ENCODE data around the gene PLAC1.

PLAC1 gene

GRCh38 chrX:134622056-134622812 lies 36.0 kb downstream of the PLAC1 start:
- peak; percentile 66 for DNase-seq (ENCODE audit: low read depth, low spot score)
- Histone ChIP-seq H3K9me3 (ENCODE audit: low read depth, low read length) (no peaks in the 10 kb centered on the region), H3K4me3 (peak overlapping the region; percentile 58)

GRCh38 chrX:134619838-134620237 lies 38.4 kb downstream of the PLAC1 start:
- Histone ChIP-seq H3K9me3 (ENCODE audit: low read depth, low read length) (no peaks in the 10 kb centered on the region), H3K4me3 (no peak overlapping the region), H3K9ac (ENCODE audit: insufficient read length) (no peak overlapping the region), H3K27ac (no peak overlapping the region), H3K36me3 (ENCODE audit: insufficient read depth, low read length) (no peaks in the 10 kb centered on the region)
- TF ChIP-seq EZH2 (IDR thresholded peaks at IDR 0.05), result no peak
- no peak for TF ChIP-seq FOXP2 (optimal IDR thresholded peaks at IDR 0.05; ENCODE audit: control extremely low read depth, extremely low read length, insufficient read depth)
- DNase-seq (ENCODE audit: low read depth, low spot score), result no peak

More at GRCh38 chrX:134622056-134622812, 36.0 kb downstream of the PLAC1 start:
- Histone ChIP-seq H3K27ac (peak overlapping the region; percentile 95), H3K36me3 (ENCODE audit: insufficient read depth, low read length) (no peaks in the 10 kb centered on the region), H3K9ac (ENCODE audit: insufficient read length) (peak overlapping the region; percentile 23)
- no peak for TF ChIP-seq EZH2 (IDR thresholded peaks at IDR 0.05)
- peak; percentile 58 for TF ChIP-seq POLR2AphosphoS5 (IDR thresholded peaks at IDR 0.05; ENCODE audit: borderline replicate concordance, low read depth, low read length)
- TF ChIP-seq FOXP2 (optimal IDR thresholded peaks at IDR 0.05; ENCODE audit: control extremely low read depth, extremely low read length, insufficient read depth), result peak; percentile 51

- Histone ChIP-seq H3K4me3 (no peak overlapping the region), H3K9ac (ENCODE audit: insufficient read length) (no peak overlapping the region), H3K27ac (no peak overlapping the region), H3K9me3 (ENCODE audit: low read depth, low read length) (no peaks in the 10 kb centered on the region), H3K36me3 (ENCODE audit: insufficient read depth, low read length) (no peaks in the 10 kb centered on the region)
- TF ChIP-seq FOXP2 (optimal IDR thresholded peaks at IDR 0.05; ENCODE audit: control extremely low read depth, extremely low read length, insufficient read depth), result no peak
- no peak for TF ChIP-seq POLR2AphosphoS5 (IDR thresholded peaks at IDR 0.05; ENCODE audit: borderline replicate concordance, low read depth, low read length)
- TF ChIP-seq EZH2 (IDR thresholded peaks at IDR 0.05), result no peak
- DNase-seq (ENCODE audit: low read depth, low spot score), result no peak
Observed at GRCh38 chrX:134613396-134613795, 44.9 kb downstream of the PLAC1 start.

- Histone ChIP-seq H3K4me3 (no peak overlapping the region), H3K27ac (no peak overlapping the region), H3K36me3 (ENCODE audit: insufficient read depth, low read length) (no peaks in the 10 kb centered on the region), H3K9ac (ENCODE audit: insufficient read length) (no peak overlapping the region), H3K9me3 (ENCODE audit: low read depth, low read length) (no peaks in the 10 kb centered on the region)
- DNase-seq (ENCODE audit: low read depth, low spot score), result no peak
- no peak for TF ChIP-seq FOXP2 (optimal IDR thresholded peaks at IDR 0.05; ENCODE audit: control extremely low read depth, extremely low read length, insufficient read depth)
- TF ChIP-seq POLR2AphosphoS5 (IDR thresholded peaks at IDR 0.05; ENCODE audit: borderline replicate concordance, low read depth, low read length), result no peak
- TF ChIP-seq EZH2 (IDR thresholded peaks at IDR 0.05), result no peak
Observed at GRCh38 chrX:134608153-134608552, 50.1 kb downstream of the PLAC1 start.

GRCh38 chrX:134607523-134607922 lies 50.7 kb downstream of the PLAC1 start:
- no peak overlapping the region for H3K27ac ChIP-seq
- no peak overlapping the region for H3K9ac ChIP-seq (ENCODE audit: insufficient read length)
- no peaks in the 10 kb centered on the region for H3K36me3 ChIP-seq (ENCODE audit: insufficient read depth, low read length)
- no peak overlapping the region for H3K4me3 ChIP-seq
- no peaks in the 10 kb centered on the region for H3K9me3 ChIP-seq (ENCODE audit: low read depth, low read length)
- TF ChIP-seq EZH2 (IDR thresholded peaks at IDR 0.05) (no peak), POLR2AphosphoS5 (IDR thresholded peaks at IDR 0.05; ENCODE audit: borderline replicate concordance, low read depth, low read length) (no peak), FOXP2 (optimal IDR thresholded peaks at IDR 0.05; ENCODE audit: control extremely low read depth, extremely low read length, insufficient read depth) (no peak)
- no peak for DNase-seq (ENCODE audit: low read depth, low spot score)

- TF ChIP-seq FOXP2 (optimal IDR thresholded peaks at IDR 0.05; ENCODE audit: control extremely low read depth, extremely low read length, insufficient read depth), result no peak
- TF ChIP-seq POLR2AphosphoS5 (IDR thresholded peaks at IDR 0.05; ENCODE audit: borderline replicate concordance, low read depth, low read length), result no peak
- no peak for TF ChIP-seq EZH2 (IDR thresholded peaks at IDR 0.05)
- Histone ChIP-seq H3K4me3 (no peak overlapping the region), H3K9me3 (ENCODE audit: low read depth, low read length) (no peaks in the 10 kb centered on the region), H3K27ac (peak overlapping the region; percentile 81), H3K36me3 (ENCODE audit: insufficient read depth, low read length) (no peaks in the 10 kb centered on the region), H3K9ac (ENCODE audit: insufficient read length) (no peak overlapping the region)
- no peak for DNase-seq (ENCODE audit: low read depth, low spot score)
Observed at GRCh38 chrX:134604701-134605311, 53.5 kb downstream of the PLAC1 start.

GRCh38 chrX:134603806-134604700 lies 54.2 kb downstream of the PLAC1 start:
- Histone ChIP-seq H3K36me3 (ENCODE audit: insufficient read depth, low read length) (no peaks in the 10 kb centered on the region), H3K9ac (ENCODE audit: insufficient read length) (no peak overlapping the region), H3K4me3 (no peak overlapping the region), H3K9me3 (ENCODE audit: low read depth, low read length) (no peaks in the 10 kb centered on the region), H3K27ac (peak overlapping the region; percentile 81)
- no peak for DNase-seq (ENCODE audit: low read depth, low spot score)
- TF ChIP-seq EZH2 (IDR thresholded peaks at IDR 0.05) (no peak), POLR2AphosphoS5 (IDR thresholded peaks at IDR 0.05; ENCODE audit: borderline replicate concordance, low read depth, low read length) (no peak), FOXP2 (optimal IDR thresholded peaks at IDR 0.05; ENCODE audit: control extremely low read depth, extremely low read length, insufficient read depth) (no peak)

GRCh38 chrX:134602410-134602809 lies 55.9 kb downstream of the PLAC1 start:
- TF ChIP-seq EZH2 (IDR thresholded peaks at IDR 0.05), result no peak
- TF ChIP-seq POLR2AphosphoS5 (IDR thresholded peaks at IDR 0.05; ENCODE audit: borderline replicate concordance, low read depth, low read length), result no peak
- TF ChIP-seq FOXP2 (optimal IDR thresholded peaks at IDR 0.05; ENCODE audit: control extremely low read depth, extremely low read length, insufficient read depth), result no peak
- no peaks in the 10 kb centered on the region for H3K9me3 ChIP-seq (ENCODE audit: low read depth, low read length)
- no peak overlapping the region for H3K4me3 ChIP-seq
- no peak for DNase-seq (ENCODE audit: low read depth, low spot score)
- H3K9ac ChIP-seq (ENCODE audit: insufficient read length), result no peak overlapping the region
- no peak overlapping the region for H3K27ac ChIP-seq
- H3K36me3 ChIP-seq (ENCODE audit: insufficient read depth, low read length), result no peaks in the 10 kb centered on the region

All from SK-N-MC (cell line).